Panc1 (cell line): ENCODE results near the gene CKAP2. TPM values are rescaled to one million over a fixed set of nuclear protein-coding genes. Genes with fewer than 3 reads are reported as not detected.
A peak's percentile ranks its signal among the peaks of the same experiment; 100 is the strongest.

Source experiments
- ATAC-seq: fragments of 200-7000 bp; cut with Tn5 transposase; 2 replicates; pipeline ENCODE4 v1.9.1; 2020; ENCODE audit warnings: mild to moderate bottlenecking, moderate library complexity
- BruUV-seq: library from RNA; stranded (reverse); fragments of 400-500 nt; replicated peaks from 2 replicates; lab custom pipeline; 2021; lab: Mats Ljungman, UMichigan
- CTCF ChIA-PET: fragments of 300-600 bp; sonication (Branson Sonifier 250); formaldehyde crosslinking; loops from one replicate; lab custom pipeline; 2022; ENCODE audit warnings: antibody characterized with exemption; lab: Charles Lee
- POLR2A ChIA-PET: fragments of 300-600 bp; sonication (Branson Sonifier 250); formaldehyde crosslinking; loops from one replicate; lab custom pipeline; 2022; ENCODE audit warnings: antibody characterized with exemption; lab: Charles Lee
- DNase-seq: peaks from one replicate; pipeline ENCODE4 v3.0.0-alpha.2; 2010; ENCODE audit warnings: low read depth, low spot score
- H3K27ac ChIP-seq: 2 replicates; pipeline ENCODE4 v1.5.1; 2011; ENCODE audit warnings: mild to moderate bottlenecking, low read length, inconsistent platforms
- H3K27me3 ChIP-seq: fragments of 200-500 bp; sonication (Bioruptor generic); 2 replicates; pipeline ENCODE4 v1.6.0; 2014; ENCODE audit warnings: low read length, inconsistent platforms; ENCODE audit not compliant: control insufficient read depth, insufficient read depth
- H3K36me3 ChIP-seq: fragments of 200-500 bp; sonication (Bioruptor generic); 2 replicates; pipeline ENCODE4 v1.5.1; 2014; ENCODE audit warnings: inconsistent platforms, mild to moderate bottlenecking, low read length, moderate library complexity; ENCODE audit not compliant: control insufficient read depth, insufficient read depth
- H3K4me1 ChIP-seq: 2 replicates; pipeline ENCODE4 v1.5.1; 2011; ENCODE audit warnings: inconsistent platforms, mild to moderate bottlenecking, low read length, moderate library complexity; ENCODE audit not compliant: control insufficient read depth, insufficient read depth
- H3K4me3 ChIP-seq, 2 experiments: 2 replicates each; pipeline ENCODE4 v1.5.1; 2011 to 2012; ENCODE audit warnings: low read depth in 2 of 2, low read length in 2 of 2, mild to moderate bottlenecking in 2 of 2, inconsistent platforms in 1 of 2, moderate library complexity in 1 of 2
- H3K9me3 ChIP-seq: fragments of 200-500 bp; sonication (Bioruptor generic); 2 replicates; pipeline ENCODE4 v1.5.1; 2014; ENCODE audit warnings: low read depth, mild to moderate bottlenecking, inconsistent platforms, low read length, moderate library complexity; ENCODE audit not compliant: control insufficient read depth, insufficient read depth
- POLR2AphosphoS5 ChIP-seq: IDR thresholded peaks from 2 replicates; pipeline ENCODE4 v1.6.1; 2012; ENCODE audit warnings: mild to moderate bottlenecking, low read depth, low read length, moderate library complexity
- SIN3A ChIP-seq: IDR thresholded peaks from 2 replicates; pipeline ENCODE4 v1.6.1; 2012; ENCODE audit warnings: low read depth, mild to moderate bottlenecking, low read length, moderate library complexity, borderline replicate concordance; ENCODE audit not compliant: insufficient read depth
- TCF7L2 ChIP-seq: IDR thresholded peaks from 2 replicates; pipeline ENCODE4 v1.6.1; 2011; ENCODE audit warnings: mild to moderate bottlenecking, low read depth, low read length, inconsistent platforms
- in situ Hi-C: cut with HindIII; loops from 2 replicates; pipeline ENCODE4 v1.10.0; 2016; ENCODE audit warnings: low sequenced_read_pairs, low pct_unique_long_range_greater_than_20kb
- intact Hi-C: fragments of 100-400 bp; cut with micrococcal nuclease; formaldehyde crosslinking; loops from one replicate; pipeline ENCODE4 v1.10.0; 2022; ENCODE audit not compliant: unreplicated experiment
- total RNA-seq: library from RNA; stranded (reverse); gene quantifications from one replicate; pipeline ENCODE4 v1.2.1, GENCODE V29; 2021; ENCODE audit not compliant: unreplicated experiment
- TF ChIP-seq, protein P1 (sequence below), 2 experiments: IDR thresholded peaks; 2 replicates each; pipeline ENCODE4 v1.6.1; 2011 to 2012; ENCODE audit warnings: low read depth in 2 of 2, control low read depth in 1 of 2, low read length in 1 of 2, mild to moderate bottlenecking in 1 of 2, moderate library complexity in 1 of 2; ENCODE audit not compliant: insufficient read depth in 1 of 2
- TF ChIP-seq, protein P2 (sequence below): fragments of 450-650 bp; IDR thresholded peaks from 2 replicates; pipeline ENCODE4 v1.5.1; 2017; ENCODE audit warnings: mild to moderate bottlenecking

CKAP2 gene
- total RNA-seq, 1 experiment from 2014 or later, result 51.1 TPM

DNA sequence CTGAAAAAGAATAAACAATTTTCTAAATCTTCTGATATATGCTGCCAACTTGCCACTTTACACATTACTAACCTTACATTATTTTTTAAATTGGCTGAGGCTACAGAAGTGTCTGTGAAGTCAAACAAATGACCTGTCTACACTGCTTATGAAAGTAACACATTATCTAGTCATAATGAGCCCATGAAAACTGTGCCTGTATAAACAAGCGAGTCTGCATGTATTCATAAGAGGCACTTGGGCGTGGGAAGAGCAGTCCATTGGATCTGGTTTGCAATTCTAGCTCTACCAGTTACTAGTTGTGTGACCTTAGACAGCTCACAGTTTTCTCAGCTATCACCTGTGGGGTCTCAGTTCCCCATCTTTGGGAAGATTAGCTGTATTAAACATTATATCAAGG is 7.9 kb upstream of the CKAP2 start:
- ATAC-seq, result no peak
- POLR2A ChIA-PET, result no interaction called here
- Histone ChIP-seq H3K4me3 (no peak overlapping the region), H3K4me1 (peaks cover 9% of the 10 kb centered on the region), H3K9me3 (no peaks in the 10 kb centered on the region), H3K27ac (no peak overlapping the region), H3K36me3 (no peaks in the 10 kb centered on the region), H3K27me3 (no peaks in the 10 kb centered on the region)
- TF ChIP-seq, protein P1, sequence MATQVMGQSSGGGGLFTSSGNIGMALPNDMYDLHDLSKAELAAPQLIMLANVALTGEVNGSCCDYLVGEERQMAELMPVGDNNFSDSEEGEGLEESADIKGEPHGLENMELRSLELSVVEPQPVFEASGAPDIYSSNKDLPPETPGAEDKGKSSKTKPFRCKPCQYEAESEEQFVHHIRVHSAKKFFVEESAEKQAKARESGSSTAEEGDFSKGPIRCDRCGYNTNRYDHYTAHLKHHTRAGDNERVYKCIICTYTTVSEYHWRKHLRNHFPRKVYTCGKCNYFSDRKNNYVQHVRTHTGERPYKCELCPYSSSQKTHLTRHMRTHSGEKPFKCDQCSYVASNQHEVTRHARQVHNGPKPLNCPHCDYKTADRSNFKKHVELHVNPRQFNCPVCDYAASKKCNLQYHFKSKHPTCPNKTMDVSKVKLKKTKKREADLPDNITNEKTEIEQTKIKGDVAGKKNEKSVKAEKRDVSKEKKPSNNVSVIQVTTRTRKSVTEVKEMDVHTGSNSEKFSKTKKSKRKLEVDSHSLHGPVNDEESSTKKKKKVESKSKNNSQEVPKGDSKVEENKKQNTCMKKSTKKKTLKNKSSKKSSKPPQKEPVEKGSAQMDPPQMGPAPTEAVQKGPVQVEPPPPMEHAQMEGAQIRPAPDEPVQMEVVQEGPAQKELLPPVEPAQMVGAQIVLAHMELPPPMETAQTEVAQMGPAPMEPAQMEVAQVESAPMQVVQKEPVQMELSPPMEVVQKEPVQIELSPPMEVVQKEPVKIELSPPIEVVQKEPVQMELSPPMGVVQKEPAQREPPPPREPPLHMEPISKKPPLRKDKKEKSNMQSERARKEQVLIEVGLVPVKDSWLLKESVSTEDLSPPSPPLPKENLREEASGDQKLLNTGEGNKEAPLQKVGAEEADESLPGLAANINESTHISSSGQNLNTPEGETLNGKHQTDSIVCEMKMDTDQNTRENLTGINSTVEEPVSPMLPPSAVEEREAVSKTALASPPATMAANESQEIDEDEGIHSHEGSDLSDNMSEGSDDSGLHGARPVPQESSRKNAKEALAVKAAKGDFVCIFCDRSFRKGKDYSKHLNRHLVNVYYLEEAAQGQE (IDR thresholded peaks at IDR 0.05; ENCODE audit: insufficient read depth in 1 of 2, low read depth in 2 of 2, low read length in 1 of 2), result no peak
- no peak for TF ChIP-seq TCF7L2
- TF ChIP-seq POLR2AphosphoS5, result no peak
- TF ChIP-seq, protein P2, sequence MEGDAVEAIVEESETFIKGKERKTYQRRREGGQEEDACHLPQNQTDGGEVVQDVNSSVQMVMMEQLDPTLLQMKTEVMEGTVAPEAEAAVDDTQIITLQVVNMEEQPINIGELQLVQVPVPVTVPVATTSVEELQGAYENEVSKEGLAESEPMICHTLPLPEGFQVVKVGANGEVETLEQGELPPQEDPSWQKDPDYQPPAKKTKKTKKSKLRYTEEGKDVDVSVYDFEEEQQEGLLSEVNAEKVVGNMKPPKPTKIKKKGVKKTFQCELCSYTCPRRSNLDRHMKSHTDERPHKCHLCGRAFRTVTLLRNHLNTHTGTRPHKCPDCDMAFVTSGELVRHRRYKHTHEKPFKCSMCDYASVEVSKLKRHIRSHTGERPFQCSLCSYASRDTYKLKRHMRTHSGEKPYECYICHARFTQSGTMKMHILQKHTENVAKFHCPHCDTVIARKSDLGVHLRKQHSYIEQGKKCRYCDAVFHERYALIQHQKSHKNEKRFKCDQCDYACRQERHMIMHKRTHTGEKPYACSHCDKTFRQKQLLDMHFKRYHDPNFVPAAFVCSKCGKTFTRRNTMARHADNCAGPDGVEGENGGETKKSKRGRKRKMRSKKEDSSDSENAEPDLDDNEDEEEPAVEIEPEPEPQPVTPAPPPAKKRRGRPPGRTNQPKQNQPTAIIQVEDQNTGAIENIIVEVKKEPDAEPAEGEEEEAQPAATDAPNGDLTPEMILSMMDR, result no peak
- no peak for TF ChIP-seq SIN3A
- in situ Hi-C loops, result no loop called here
- intact Hi-C loops, result no loop called here
- CTCF ChIA-PET, result no interaction called here
- no TSS peak for BruUV-seq
- no peak for DNase-seq

DNA sequence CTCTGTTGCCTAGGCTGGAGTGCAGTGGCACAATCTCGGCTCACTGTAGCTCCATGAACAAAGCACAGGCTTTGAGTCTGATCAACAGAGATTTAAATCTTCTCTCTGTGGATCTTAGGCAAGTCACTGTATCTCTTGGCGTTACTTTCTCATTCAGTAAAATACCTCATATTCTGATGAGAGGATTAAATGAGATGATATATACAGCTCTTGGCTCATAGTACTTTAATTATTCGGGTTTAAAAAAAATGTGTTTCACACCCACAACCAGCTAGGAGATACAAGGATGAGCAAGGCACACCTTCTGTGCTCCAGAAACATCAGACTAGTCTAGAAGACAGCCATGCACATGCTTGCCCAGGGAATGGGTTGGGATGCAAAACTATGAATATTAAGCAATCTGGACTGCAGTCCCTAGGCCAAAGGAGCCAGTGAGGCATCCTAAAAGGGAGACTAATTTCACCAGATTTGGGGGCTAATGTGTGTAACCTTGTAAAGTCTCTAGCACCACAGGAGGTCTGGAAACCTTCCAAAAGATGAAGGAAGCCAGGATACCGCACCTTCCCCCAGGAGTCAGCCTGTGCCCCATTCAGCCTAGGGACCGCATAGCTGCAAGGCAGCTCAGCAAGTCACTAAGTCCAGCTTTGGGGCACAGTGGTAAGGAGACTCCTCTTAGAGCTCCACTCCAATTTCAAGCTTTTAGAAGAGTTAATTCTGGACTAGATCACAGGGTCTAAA is 7.3 kb upstream of the CKAP2 start:
- in situ Hi-C loops (no loop called here), intact Hi-C loops (no loop called here)
- Histone ChIP-seq H3K27ac (no peak overlapping the region), H3K36me3 (no peaks in the 10 kb centered on the region), H3K4me3 (0 out of 4 replicates have a peak overlapping the region, but pooled peaks of 1 of the 2 experiments have one; percentile 11), H3K4me1 (peaks cover 9% of the 10 kb centered on the region), H3K9me3 (no peaks in the 10 kb centered on the region), H3K27me3 (no peaks in the 10 kb centered on the region)
- DNase-seq (no peak), ATAC-seq (no peak)
- ChIA-PET CTCF (no interaction called here), POLR2A (no interaction called here)
- BruUV-seq, result no TSS peak
- TF ChIP-seq POLR2AphosphoS5 (no peak), SIN3A (no peak), TCF7L2 (no peak)
- TF ChIP-seq, protein P2, result no peak
- TF ChIP-seq, protein P1 (IDR thresholded peaks at IDR 0.05; ENCODE audit: insufficient read depth in 1 of 2, low read depth in 2 of 2, low read length in 1 of 2), result no peak
